Spleen (tissue), 7 donors: Measurements from ENCODE around the gene RND2.
A peak's percentile ranks its signal among the peaks of the same experiment; 100 is the strongest.

ENCODE experiments used
- POLR2A ChIP-seq, 3 donors: fragments of 450-650 bp; IDR thresholded peaks; one replicate each; pipeline ENCODE4 v1.5.1; 2017; ENCODE audit warnings: antibody characterized with exemption in 3 of 3, mild to moderate bottlenecking in 1 of 3
- TF ChIP-seq, protein P1 (sequence below), 11 experiments: fragments of 200-600 bp in 7 of 11; fragments of 450-650 bp in 4 of 11; sonication (generic) in 4 of 11; IDR thresholded peaks in 8 of 11; conservative IDR thresholded peaks in 3 of 11; 1 replicate in 7 of 11; 2 replicates in 4 of 11; pipeline versions ENCODE4 v1.4.0 to v1.8.0; 2016 to 2021; ENCODE audit warnings: antibody characterized with exemption in 11 of 11, inconsistent platforms in 4 of 11, mild to moderate bottlenecking in 1 of 11
- donor health status: DM: no; HTN: no; CAD: no; lungs with moderate emphysema.
- donor health status: DM: no; HTN: no; CAD: no.
- donor health status: DM: no; HTN: no; CAD: no.

- peak in 2 of 3 donors; percentile 27 to 40 for TF ChIP-seq POLR2A (IDR thresholded peaks at IDR 0.05)
- TF ChIP-seq, protein P1, sequence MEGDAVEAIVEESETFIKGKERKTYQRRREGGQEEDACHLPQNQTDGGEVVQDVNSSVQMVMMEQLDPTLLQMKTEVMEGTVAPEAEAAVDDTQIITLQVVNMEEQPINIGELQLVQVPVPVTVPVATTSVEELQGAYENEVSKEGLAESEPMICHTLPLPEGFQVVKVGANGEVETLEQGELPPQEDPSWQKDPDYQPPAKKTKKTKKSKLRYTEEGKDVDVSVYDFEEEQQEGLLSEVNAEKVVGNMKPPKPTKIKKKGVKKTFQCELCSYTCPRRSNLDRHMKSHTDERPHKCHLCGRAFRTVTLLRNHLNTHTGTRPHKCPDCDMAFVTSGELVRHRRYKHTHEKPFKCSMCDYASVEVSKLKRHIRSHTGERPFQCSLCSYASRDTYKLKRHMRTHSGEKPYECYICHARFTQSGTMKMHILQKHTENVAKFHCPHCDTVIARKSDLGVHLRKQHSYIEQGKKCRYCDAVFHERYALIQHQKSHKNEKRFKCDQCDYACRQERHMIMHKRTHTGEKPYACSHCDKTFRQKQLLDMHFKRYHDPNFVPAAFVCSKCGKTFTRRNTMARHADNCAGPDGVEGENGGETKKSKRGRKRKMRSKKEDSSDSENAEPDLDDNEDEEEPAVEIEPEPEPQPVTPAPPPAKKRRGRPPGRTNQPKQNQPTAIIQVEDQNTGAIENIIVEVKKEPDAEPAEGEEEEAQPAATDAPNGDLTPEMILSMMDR (IDR thresholded peaks at IDR 0.05 in 8 of 11, conservative IDR thresholded peaks at IDR 0.05 in 3 of 11): no peak
These were observed 44.7 kb upstream of the RND2 start, which contains the start of gene RUNDC1 for GRCh38 chr17:42980274-42980765.
